OCI-LY1 (cell line): Measurements from ENCODE around the gene SAE1.
A peak's percentile ranks its signal among the peaks of the same experiment; 100 is the strongest.

Experiments
- H2AFZ ChIP-seq: fragments of 200-600 bp; sonication (generic), shearing (Covaris generic); 2 replicates; pipeline ENCODE4 v1.6.0; 2014; ENCODE audit warnings: antibody characterized with exemption, mild to moderate bottlenecking, low read length
- H3F3A ChIP-seq: fragments of 200-600 bp; sonication (generic), shearing (Covaris generic); 2 replicates; pipeline ENCODE4 v1.6.0; 2014; ENCODE audit warnings: mild to moderate bottlenecking, antibody characterized with exemption, low read length, moderate library complexity; ENCODE audit not compliant: insufficient read depth
- H3K27ac ChIP-seq: fragments of 200-600 bp; sonication (generic); 2 replicates; pipeline ENCODE4 v1.5.1; 2014; ENCODE audit warnings: low read length, mixed run types, mild to moderate bottlenecking, low read depth; ENCODE audit not compliant: poor library complexity, severe bottlenecking
- H3K27me3 ChIP-seq: fragments of 200-600 bp; sonication (generic); 2 replicates; pipeline ENCODE4 v1.6.0; 2014; ENCODE audit warnings: antibody characterized with exemption, mild to moderate bottlenecking, low read length, moderate library complexity; ENCODE audit not compliant: insufficient read depth
- H3K36me3 ChIP-seq: fragments of 200-600 bp; sonication (generic); 2 replicates; pipeline ENCODE4 v1.6.1; 2014; ENCODE audit warnings: mild to moderate bottlenecking, antibody characterized with exemption, low read length, moderate library complexity, mixed read lengths; ENCODE audit not compliant: insufficient read depth
- H3K4me1 ChIP-seq: fragments of 200-600 bp; sonication (generic); 2 replicates; pipeline ENCODE4 v1.5.1; 2014; ENCODE audit warnings: mild to moderate bottlenecking, low read length, moderate library complexity; ENCODE audit not compliant: insufficient read depth, severe bottlenecking
- H3K4me2 ChIP-seq: fragments of 200-600 bp; sonication (generic), shearing (Covaris generic); 2 replicates; pipeline ENCODE4 v1.6.1; 2014; ENCODE audit warnings: low read length
- H3K4me3 ChIP-seq: fragments of 200-600 bp; sonication (generic); 2 replicates; pipeline ENCODE4 v1.5.1; 2014; ENCODE audit warnings: low read length, low read depth, mild to moderate bottlenecking, mixed read lengths; ENCODE audit not compliant: poor library complexity, severe bottlenecking
- H3K79me2 ChIP-seq: fragments of 200-600 bp; shearing (Covaris generic); 2 replicates; pipeline ENCODE4 v1.6.1; 2016; ENCODE audit warnings: mixed run types, low read length, mixed read lengths; ENCODE audit not compliant: insufficient read depth
- H3K9ac ChIP-seq: fragments of 200-600 bp; sonication (generic), shearing (Covaris generic); 2 replicates; pipeline ENCODE4 v1.6.1; 2014; ENCODE audit warnings: mild to moderate bottlenecking, low read length, mixed read lengths
- H3K9me2 ChIP-seq: fragments of 200-600 bp; sonication (generic), shearing (Covaris generic); 2 replicates; pipeline ENCODE4 v1.6.1; 2014; ENCODE audit warnings: low read depth, mild to moderate bottlenecking, low read length, mixed read lengths
- H3K9me3 ChIP-seq: fragments of 200-600 bp; shearing (Covaris generic); 2 replicates; pipeline ENCODE4 v1.6.1; 2014; ENCODE audit warnings: low read length, mixed read lengths
- H4K20me1 ChIP-seq: fragments of 200-600 bp; sonication (generic), shearing (Covaris generic); 2 replicates; pipeline ENCODE4 v1.6.0; 2016; ENCODE audit warnings: mild to moderate bottlenecking, low read length; ENCODE audit not compliant: insufficient read depth
- CTCF ChIP-seq: fragments of 200-600 bp; sonication (generic), shearing (Covaris generic); IDR thresholded peaks from 2 replicates; pipeline ENCODE4 v1.5.1; 2017; ENCODE audit warnings: mild to moderate bottlenecking, antibody characterized with exemption, low read length, moderate library complexity, mixed read lengths
- EZH2 ChIP-seq: fragments of 200-600 bp; sonication (generic), shearing (Covaris generic); IDR thresholded peaks from 2 replicates; pipeline ENCODE4 v1.8.0; 2017; ENCODE audit warnings: borderline replicate concordance, mixed run types, mild to moderate bottlenecking, antibody characterized with exemption, low read length, moderate library complexity, mixed read lengths

SAE1 gene

DNA sequence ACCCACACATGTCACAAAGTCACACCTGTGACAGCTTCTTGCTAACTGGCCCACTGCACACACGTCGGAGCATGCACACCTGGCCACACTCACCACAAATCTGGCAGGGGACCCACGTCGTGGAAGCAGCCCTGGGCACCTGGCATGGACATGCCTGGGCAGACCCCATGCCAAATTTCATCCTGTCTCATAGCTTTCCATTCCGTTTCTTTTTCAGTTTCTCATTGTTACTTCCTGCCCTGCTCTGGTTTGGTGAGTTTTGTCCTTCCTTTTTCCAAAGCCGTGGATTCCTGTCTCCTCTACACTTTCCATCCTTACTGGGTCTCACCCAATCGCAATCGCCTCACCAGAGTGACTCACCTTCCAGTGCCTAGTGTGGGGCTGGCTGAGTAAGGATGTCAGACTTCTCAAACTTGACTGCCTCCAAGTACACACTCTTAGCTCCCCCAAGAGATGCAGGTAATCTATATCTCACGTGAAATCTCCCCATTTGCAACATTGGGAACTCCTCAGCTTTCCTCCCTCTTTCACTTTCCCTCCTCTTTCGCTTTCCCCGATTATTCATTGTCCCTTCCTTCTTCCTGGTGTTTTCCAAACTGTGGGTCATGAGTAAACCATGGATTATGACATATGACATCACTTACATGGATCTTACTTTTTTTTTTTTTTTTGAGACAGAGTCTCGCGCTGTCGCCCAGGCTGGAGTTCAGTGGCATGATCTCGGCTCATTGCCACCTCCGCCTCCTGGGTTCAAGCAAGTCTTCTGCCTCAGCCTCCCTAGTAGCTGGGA, 102.0 kb downstream of the SAE1 start:
- Histone ChIP-seq H3K9me3 (no peaks in the 10 kb centered on the region), H3K4me1 (peaks cover 39% of the 10 kb centered on the region), H3K4me2 (no peak overlapping the region; the same call in 1 of the 2 replicates), H2AFZ (no peak overlapping the region), H3K9me2 (no peaks in the 10 kb centered on the region), H4K20me1 (no peaks in the 10 kb centered on the region), H3K4me3 (no peak overlapping the region), H3F3A (peaks cover 14% of the 10 kb centered on the region; the same call in 1 of the 2 replicates), H3K27me3 (no peaks in the 10 kb centered on the region), H3K27ac (peak overlapping the region; percentile 70), H3K79me2 (no peaks in the 10 kb centered on the region), H3K9ac (no peak overlapping the region; the same call in 1 of the 2 replicates), H3K36me3 (no peaks in the 10 kb centered on the region)
- TF ChIP-seq CTCF = no peak
- no peak for TF ChIP-seq EZH2

DNA sequence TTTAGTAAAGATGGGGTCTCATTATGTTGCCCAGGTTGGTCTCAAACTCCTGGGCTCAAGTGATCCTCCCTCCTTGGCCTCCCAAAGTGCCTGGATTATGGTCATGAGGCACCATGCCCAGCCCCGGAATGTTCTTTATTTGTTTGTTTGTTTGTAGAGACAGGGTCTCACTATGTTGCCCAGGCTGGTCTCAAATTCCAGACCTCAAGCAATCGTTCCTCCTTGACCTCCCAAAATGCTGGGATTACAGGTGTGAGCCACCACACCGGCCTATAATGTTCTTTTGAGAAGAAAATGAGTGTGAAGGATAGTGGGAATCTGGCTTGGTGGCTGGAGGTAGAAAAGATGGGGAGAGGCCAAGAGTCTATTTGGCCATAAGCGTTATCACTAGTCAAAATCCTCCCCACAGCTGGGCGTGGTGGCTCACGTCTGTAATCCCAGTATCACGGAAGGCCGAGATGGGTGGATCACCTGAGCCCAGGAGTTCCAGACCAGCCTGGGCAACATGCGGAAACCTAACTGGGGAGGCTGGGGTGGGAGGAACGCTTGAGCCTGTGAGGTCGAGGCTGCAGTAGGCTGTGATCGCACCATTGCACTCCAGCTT, 105.5 kb downstream of the SAE1 start:
- no peaks in the 10 kb centered on the region for H4K20me1 ChIP-seq
- no peak overlapping the region for H3K4me3 ChIP-seq
- H3K27me3 ChIP-seq = no peaks in the 10 kb centered on the region
- H3K4me2 ChIP-seq = no peak overlapping the region
- no peaks in the 10 kb centered on the region for H3K9me3 ChIP-seq
- no peak overlapping the region for H3K9ac ChIP-seq
- H3K79me2 ChIP-seq = no peaks in the 10 kb centered on the region
- H3K9me2 ChIP-seq = no peaks in the 10 kb centered on the region
- TF ChIP-seq EZH2 = no peak
- no peak for TF ChIP-seq CTCF
- no peaks in the 10 kb centered on the region for H3K36me3 ChIP-seq
- H3F3A ChIP-seq = 0 out of 2 replicates have a peak, but pooled peaks cover 3% of the 10 kb centered on the region
- peaks cover 24% of the 10 kb centered on the region for H3K4me1 ChIP-seq
- no peak overlapping the region for H3K27ac ChIP-seq
- H2AFZ ChIP-seq = no peak overlapping the region

GRCh38 chr19:47239152-47239551, 108.5 kb downstream of the SAE1 start:
- H3K9me2 ChIP-seq = no peaks in the 10 kb centered on the region
- H3K27ac ChIP-seq = no peak overlapping the region
- no peak overlapping the region for H3K4me2 ChIP-seq
- H3K79me2 ChIP-seq = no peaks in the 10 kb centered on the region
- no peaks in the 10 kb centered on the region for H3K36me3 ChIP-seq
- no peak for TF ChIP-seq CTCF
- TF ChIP-seq EZH2 = no peak
- H3K9me3 ChIP-seq = no peaks in the 10 kb centered on the region
- peaks cover 29% of the 10 kb centered on the region for H3K4me1 ChIP-seq
- H3K9ac ChIP-seq = no peak overlapping the region
- H3K4me3 ChIP-seq = no peak overlapping the region
- no peaks in the 10 kb centered on the region for H4K20me1 ChIP-seq
- peaks cover 5% of the 10 kb centered on the region; the same call in 1 of the 2 replicates for H3F3A ChIP-seq
- H3K27me3 ChIP-seq = no peaks in the 10 kb centered on the region; the same call in 1 of the 2 replicates
- H2AFZ ChIP-seq = no peak overlapping the region
